ENCODE results near the gene PHF21B. TPM values are rescaled to one million over a fixed set of nuclear protein-coding genes. Genes with fewer than 3 reads are reported as not detected.

PHF21B gene
- total RNA-seq, 4 donors from 2014 or later: under 0.01 to 11.9 (median 2.9) TPM

GRCh38 chr22:45033136-45033535, 23.3 kb upstream of the PHF21B start:
- H3K36me3 ChIP-seq: no peaks in the 10 kb centered on the region
- H3K4me1 ChIP-seq: no peaks in the 10 kb centered on the region
- TF ChIP-seq, protein P1, sequence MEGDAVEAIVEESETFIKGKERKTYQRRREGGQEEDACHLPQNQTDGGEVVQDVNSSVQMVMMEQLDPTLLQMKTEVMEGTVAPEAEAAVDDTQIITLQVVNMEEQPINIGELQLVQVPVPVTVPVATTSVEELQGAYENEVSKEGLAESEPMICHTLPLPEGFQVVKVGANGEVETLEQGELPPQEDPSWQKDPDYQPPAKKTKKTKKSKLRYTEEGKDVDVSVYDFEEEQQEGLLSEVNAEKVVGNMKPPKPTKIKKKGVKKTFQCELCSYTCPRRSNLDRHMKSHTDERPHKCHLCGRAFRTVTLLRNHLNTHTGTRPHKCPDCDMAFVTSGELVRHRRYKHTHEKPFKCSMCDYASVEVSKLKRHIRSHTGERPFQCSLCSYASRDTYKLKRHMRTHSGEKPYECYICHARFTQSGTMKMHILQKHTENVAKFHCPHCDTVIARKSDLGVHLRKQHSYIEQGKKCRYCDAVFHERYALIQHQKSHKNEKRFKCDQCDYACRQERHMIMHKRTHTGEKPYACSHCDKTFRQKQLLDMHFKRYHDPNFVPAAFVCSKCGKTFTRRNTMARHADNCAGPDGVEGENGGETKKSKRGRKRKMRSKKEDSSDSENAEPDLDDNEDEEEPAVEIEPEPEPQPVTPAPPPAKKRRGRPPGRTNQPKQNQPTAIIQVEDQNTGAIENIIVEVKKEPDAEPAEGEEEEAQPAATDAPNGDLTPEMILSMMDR (IDR thresholded peaks at IDR 0.05): no peak
- TF ChIP-seq POLR2A (IDR thresholded peaks at IDR 0.05): no peak
- no peaks in the 10 kb centered on the region for H3K27me3 ChIP-seq
- H3K9me3 ChIP-seq: no peaks in the 10 kb centered on the region
- no peak for DNase-seq
- intact Hi-C loops (cut with DNase I; ENCODE audit: low total_unique reads): no loop called here
- no peak overlapping the region for H3K27ac ChIP-seq
- H3K4me3 ChIP-seq: no peak overlapping the region

DNA sequence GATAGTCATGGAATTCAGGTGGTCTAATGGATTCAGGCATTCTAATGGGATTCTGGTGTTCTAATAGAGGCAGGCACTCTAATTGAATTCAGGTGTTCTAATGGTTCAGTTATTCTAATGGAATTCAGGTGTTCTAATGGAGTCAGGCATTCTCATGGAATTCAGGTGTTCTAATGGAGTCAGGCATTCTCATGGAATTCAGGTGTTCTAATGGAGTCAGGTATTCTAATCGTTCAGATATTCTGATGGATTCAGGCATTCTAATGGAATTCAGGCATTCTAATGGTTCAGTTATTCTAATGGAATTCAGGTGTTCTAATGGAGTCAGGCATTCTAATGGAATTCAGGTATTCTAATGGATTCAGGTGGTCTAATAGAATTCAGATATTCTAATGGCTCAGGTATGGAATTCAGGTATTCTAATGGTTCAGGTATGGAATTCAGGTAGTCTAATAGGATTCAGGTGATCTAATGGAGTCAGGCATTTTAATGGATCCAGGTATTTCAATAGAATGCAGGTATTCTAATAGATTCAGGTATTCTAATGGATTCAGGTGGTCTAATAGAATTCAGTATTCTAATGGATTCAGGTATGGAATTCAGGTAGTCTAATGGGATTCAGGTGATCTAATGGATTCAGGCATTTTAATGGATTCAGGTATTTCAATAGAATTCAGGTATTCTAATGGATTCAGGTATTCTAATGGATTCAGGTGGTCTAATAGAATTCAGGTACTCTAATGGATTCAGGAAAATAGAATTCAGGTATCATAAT, 22.0 kb upstream of the PHF21B start:
- no peaks in the 10 kb centered on the region for H3K4me1 ChIP-seq
- TF ChIP-seq, protein P1 (IDR thresholded peaks at IDR 0.05): no peak
- TF ChIP-seq POLR2A (IDR thresholded peaks at IDR 0.05): no peak
- no peak overlapping the region for H3K27ac ChIP-seq
- H3K36me3 ChIP-seq: no peaks in the 10 kb centered on the region
- no peak for DNase-seq
- H3K9me3 ChIP-seq: no peaks in the 10 kb centered on the region
- no peak overlapping the region for H3K4me3 ChIP-seq
- no peaks in the 10 kb centered on the region for H3K27me3 ChIP-seq
- intact Hi-C loops (cut with DNase I; ENCODE audit: low total_unique reads): no loop called here

DNA sequence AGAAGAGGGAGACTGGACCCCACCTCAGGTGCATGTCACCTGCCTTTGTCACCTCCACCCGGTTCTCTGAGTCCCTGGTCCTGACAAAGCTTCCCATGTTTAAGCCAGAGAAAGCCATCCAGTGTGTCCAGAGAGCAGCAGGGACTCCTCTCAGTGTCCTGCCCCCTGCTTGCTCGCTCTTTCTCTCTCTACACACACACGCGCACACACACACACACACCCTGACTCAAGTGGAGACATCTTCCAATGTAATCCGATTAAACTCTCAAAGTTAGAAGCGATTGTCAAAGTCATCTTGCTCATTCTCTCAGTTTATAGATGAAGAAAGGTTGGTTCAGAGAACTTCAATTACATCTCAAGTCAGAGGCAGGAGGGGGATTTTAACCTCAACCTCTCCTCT, 19.7 kb upstream of the PHF21B start:
- intact Hi-C loops (cut with DNase I; ENCODE audit: low total_unique reads): no loop called here
- Histone ChIP-seq H3K4me1 (no peaks in the 10 kb centered on the region), H3K27ac (no peak overlapping the region), H3K36me3 (no peaks in the 10 kb centered on the region), H3K27me3 (no peaks in the 10 kb centered on the region), H3K9me3 (no peaks in the 10 kb centered on the region), H3K4me3 (no peak overlapping the region)
- TF ChIP-seq, protein P1 (IDR thresholded peaks at IDR 0.05): no peak
- no peak for TF ChIP-seq POLR2A (IDR thresholded peaks at IDR 0.05)
- DNase-seq: no peak

GRCh38 chr22:45026511-45026910, 16.7 kb upstream of the PHF21B start:
- no peak for TF ChIP-seq POLR2A (IDR thresholded peaks at IDR 0.05)
- TF ChIP-seq, protein P1 (IDR thresholded peaks at IDR 0.05): no peak
- H3K4me3 ChIP-seq: no peak overlapping the region
- no peaks in the 10 kb centered on the region for H3K36me3 ChIP-seq
- H3K27ac ChIP-seq: no peak overlapping the region
- H3K4me1 ChIP-seq: no peaks in the 10 kb centered on the region
- intact Hi-C loops (cut with DNase I; ENCODE audit: low total_unique reads): no loop called here
- no peaks in the 10 kb centered on the region for H3K9me3 ChIP-seq
- no peak for DNase-seq
- H3K27me3 ChIP-seq: no peaks in the 10 kb centered on the region

GRCh38 chr22:45023431-45023830, 13.6 kb upstream of the PHF21B start:
- no peaks in the 10 kb centered on the region for H3K36me3 ChIP-seq
- no peak overlapping the region for H3K4me3 ChIP-seq
- no peak overlapping the region for H3K27ac ChIP-seq
- DNase-seq: no peak
- H3K9me3 ChIP-seq: no peaks in the 10 kb centered on the region
- intact Hi-C loops (cut with DNase I; ENCODE audit: low total_unique reads): no loop called here
- TF ChIP-seq, protein P1 (IDR thresholded peaks at IDR 0.05): no peak
- no peak for TF ChIP-seq POLR2A (IDR thresholded peaks at IDR 0.05)
- no peaks in the 10 kb centered on the region for H3K27me3 ChIP-seq
- no peaks in the 10 kb centered on the region for H3K4me1 ChIP-seq

All from uterus (tissue), 4 donors.